H1 (cell line): ENCODE results near the gene DHX34. TPM values are rescaled to one million over a fixed set of nuclear protein-coding genes. Genes with fewer than 3 reads are reported as not detected.

Experiments
- CTCF ChIA-PET: fragments of 300-600 bp; sonication (Branson Sonifier 250); formaldehyde crosslinking; loops from one replicate; lab custom pipeline; 2021; ENCODE audit not compliant: partially characterized antibody; lab: Charles Lee
- POLR2A ChIA-PET: fragments of 300-600 bp; sonication (Branson Sonifier 250); formaldehyde crosslinking; loops from one replicate; lab custom pipeline; 2021; ENCODE audit warnings: inconsistent platforms; ENCODE audit not compliant: partially characterized antibody; lab: Charles Lee
- DNase-seq, 2 experiments: peaks; one replicate each; pipeline versions ENCODE4 v3.0.0 to v3.0.0-alpha.2; 2010 to 2022; ENCODE audit warnings: low spot score in 2 of 2, low read depth in 1 of 2, mixed read lengths in 1 of 2
- FAIRE-seq: peaks from 2 replicates; lab custom pipeline; 2011; peaks lifted over from hg19 to GRCh38; lab: Jason Lieb, UNC
- H2AFZ ChIP-seq: 2 replicates; pipeline ENCODE4 v1.8.1; 2012; ENCODE audit warnings: low read length, inconsistent platforms
- H2AK5ac ChIP-seq: 2 replicates; pipeline ENCODE4 v1.6.1; 2013; ENCODE audit warnings: low read depth, low read length
- H2BK120ac ChIP-seq: replicated peaks from 2 replicates; pipeline ENCODE3; 2013; ENCODE audit warnings: low read depth, low read length, inconsistent platforms
- H2BK12ac ChIP-seq: 2 replicates; pipeline ENCODE4 v1.6.1; 2013; ENCODE audit warnings: low read depth, low read length
- H2BK15ac ChIP-seq: 2 replicates; pipeline ENCODE4 v1.6.1; 2013; ENCODE audit warnings: low read length
- H2BK20ac ChIP-seq: 2 replicates; pipeline ENCODE4 v1.6.1; 2013; ENCODE audit warnings: low read length
- H2BK5ac ChIP-seq: 2 replicates; pipeline ENCODE4 v1.6.1; 2013; ENCODE audit warnings: low read depth, low read length
- H3K14ac ChIP-seq: 2 replicates; pipeline ENCODE4 v1.6.1; 2013; ENCODE audit warnings: inconsistent platforms; ENCODE audit not compliant: insufficient read length
- H3K18ac ChIP-seq: 2 replicates; pipeline ENCODE4 v1.6.1; 2013; ENCODE audit warnings: low read length; ENCODE audit errors: extremely low read depth
- H3K23ac ChIP-seq: 2 replicates; pipeline ENCODE4 v1.6.1; 2013; ENCODE audit warnings: inconsistent platforms; ENCODE audit not compliant: insufficient read length
- H3K23me2 ChIP-seq: 2 replicates; pipeline ENCODE4 v1.6.1; 2013; ENCODE audit warnings: low read depth, low read length
- H3K27ac ChIP-seq: 2 replicates; pipeline ENCODE4 v1.6.1; 2011; ENCODE audit warnings: low read depth, low read length, inconsistent platforms
- H3K27me3 ChIP-seq, 4 experiments: replicated peaks in 1 of 4; 1 replicate in 1 of 4; 2 replicates in 3 of 4; pipeline versions ENCODE4 v1.6.1 to v1.8.1; 2011 to 2013; ENCODE audit warnings: low read length in 3 of 4, mild to moderate bottlenecking in 3 of 4, inconsistent platforms in 2 of 4, mixed read lengths in 2 of 4, moderate library complexity in 1 of 4; ENCODE audit not compliant: control insufficient read depth in 3 of 4, insufficient read depth in 3 of 4; ENCODE audit errors: extremely low read depth in 1 of 4
- H3K36me3 ChIP-seq, 4 experiments: 2 replicates each; pipeline versions ENCODE4 v1.6.1 to v1.8.1; 2011 to 2013; ENCODE audit warnings: mild to moderate bottlenecking in 4 of 4, low read length in 3 of 4, moderate library complexity in 2 of 4, control low read depth in 1 of 4, inconsistent platforms in 1 of 4; ENCODE audit not compliant: insufficient read depth in 4 of 4, control insufficient read depth in 2 of 4
- H3K4ac ChIP-seq: replicated peaks from 2 replicates; pipeline ENCODE3; 2013; ENCODE audit warnings: low read length, low read depth, mixed read lengths, inconsistent platforms; ENCODE audit not compliant: insufficient read length
- H3K4me1 ChIP-seq, 4 experiments: replicated peaks in 1 of 4; 1 replicate in 1 of 4; 2 replicates in 3 of 4; pipeline versions ENCODE4 v1.6.1 to v1.8.1; 2011 to 2013; ENCODE audit warnings: low read length in 3 of 4, inconsistent platforms in 2 of 4, mixed read lengths in 1 of 4; ENCODE audit not compliant: insufficient read depth in 4 of 4, control insufficient read depth in 3 of 4
- H3K4me2 ChIP-seq, 2 experiments: 2 replicates each; pipeline versions ENCODE4 v1.6.1 to v1.8.1; 2011 to 2013; ENCODE audit warnings: low read depth in 2 of 2, low read length in 2 of 2, control low read depth in 1 of 2, inconsistent platforms in 1 of 2, mild to moderate bottlenecking in 1 of 2; ENCODE audit not compliant: insufficient read depth in 1 of 2
- H3K4me3 ChIP-seq, 4 experiments: fragments of 200-600, 300-600 bp in 1 of 4; sonication (generic), shearing (Covaris generic), sonication (Bioruptor Twin) in 1 of 4; 2 replicates each; pipeline versions ENCODE4 v1.5.1 to v1.8.1; 2011 to 2016; ENCODE audit warnings: low read length in 4 of 4, low read depth in 3 of 4, control low read depth in 2 of 4, inconsistent platforms in 2 of 4, mild to moderate bottlenecking in 2 of 4, mixed read lengths in 1 of 4, moderate library complexity in 1 of 4; ENCODE audit not compliant: insufficient read depth in 2 of 4; ENCODE audit errors: extremely low read depth in 1 of 4
- H3K56ac ChIP-seq: replicated peaks from 2 replicates; pipeline ENCODE3; 2013; ENCODE audit warnings: low read depth, mild to moderate bottlenecking, mixed read lengths, low read length, inconsistent platforms; ENCODE audit not compliant: insufficient read length
- H3K79me1 ChIP-seq: 2 replicates; pipeline ENCODE4 v1.6.1; 2013; ENCODE audit warnings: low read depth, low read length, control low read depth
- H3K79me2 ChIP-seq, 2 experiments: 2 replicates each; pipeline versions ENCODE4 v1.6.1 to v1.8.1; 2012 to 2013; ENCODE audit warnings: low read length in 2 of 2, mild to moderate bottlenecking in 2 of 2, inconsistent platforms in 1 of 2; ENCODE audit not compliant: insufficient read depth in 2 of 2, control insufficient read depth in 1 of 2
- H3K9ac ChIP-seq, 4 experiments: replicated peaks in 1 of 4; 1 replicate in 1 of 4; 2 replicates in 3 of 4; pipeline versions ENCODE4 v1.6.1 to v1.8.1; 2011 to 2013; ENCODE audit warnings: low read depth in 3 of 4, low read length in 3 of 4, control low read depth in 2 of 4, mild to moderate bottlenecking in 2 of 4, moderate library complexity in 2 of 4, inconsistent platforms in 1 of 4; ENCODE audit errors: extremely low read depth in 1 of 4
- H3K9me3 ChIP-seq, 2 experiments: 2 replicates each; pipeline versions ENCODE4 v1.6.1 to v1.8.1; 2012 to 2013; ENCODE audit warnings: mild to moderate bottlenecking in 2 of 2, moderate library complexity in 2 of 2, control low read depth in 1 of 2, inconsistent platforms in 1 of 2, low read depth in 1 of 2, low read length in 1 of 2, mixed read lengths in 1 of 2; ENCODE audit not compliant: insufficient read depth in 2 of 2
- H4K20me1 ChIP-seq, 2 experiments: replicated peaks in 1 of 2; 2 replicates each; pipeline versions ENCODE3 to v1.8.1; 2011 to 2013; ENCODE audit warnings: inconsistent platforms in 2 of 2, low read length in 2 of 2, mild to moderate bottlenecking in 1 of 2; ENCODE audit not compliant: insufficient read depth in 2 of 2, control insufficient read depth in 1 of 2
- H4K5ac ChIP-seq: 2 replicates; pipeline ENCODE4 v1.6.1; 2013; ENCODE audit warnings: low read length, low read depth, mixed read lengths, inconsistent platforms; ENCODE audit not compliant: insufficient read length
- H4K8ac ChIP-seq: 2 replicates; pipeline ENCODE4 v1.8.0; 2013; ENCODE audit warnings: mild to moderate bottlenecking, moderate library complexity, low read length, inconsistent platforms; ENCODE audit not compliant: insufficient read depth; ENCODE audit errors: extremely low read depth
- H4K91ac ChIP-seq: replicated peaks from 2 replicates; pipeline ENCODE3; 2013; ENCODE audit warnings: low read length, mixed read lengths, inconsistent platforms; ENCODE audit not compliant: insufficient read length
- FOSL1 ChIP-seq: IDR thresholded peaks from 2 replicates; pipeline ENCODE4 v1.6.1; 2011; ENCODE audit warnings: mild to moderate bottlenecking, low read depth, low read length, moderate library complexity; ENCODE audit not compliant: insufficient read depth
- HDAC2 ChIP-seq, 2 experiments: fragments of 300-600 bp in 1 of 2; sonication (generic) in 1 of 2; IDR thresholded peaks; 2 replicates each; pipeline ENCODE4 v1.6.1; 2011 to 2012; ENCODE audit warnings: low read depth in 2 of 2, low read length in 2 of 2, mild to moderate bottlenecking in 2 of 2, moderate library complexity in 2 of 2, borderline replicate concordance in 1 of 2, inconsistent platforms in 1 of 2
- WGBS, 2 experiments: shearing (Covaris generic) in 1 of 2; methylation state at CpG; one replicate each; pipeline versions ENCODE4 v1.1.6 to v1.1.7; 2013 to 2015; ENCODE audit warnings: low lambda C conversion rate in 2 of 2, mixed read lengths in 2 of 2, inconsistent platforms in 1 of 2, low coverage in 1 of 2, missing lambda C conversion rate in 1 of 2; ENCODE audit not compliant: insufficient replicate concordance in 2 of 2, insufficient coverage in 1 of 2, insufficient read length in 1 of 2; ENCODE audit errors: extremely low coverage in 1 of 2, missing lambda C conversion rate in 1 of 2; 5-methylcytosine and 5-hydroxymethylcytosine counted together
- polyA plus RNA-seq, 7 experiments: library from polyadenylated mRNA; depleted of rRNA in 3 of 7; stranded (reverse) in 5 of 7; unstranded in 2 of 7; fragments of >200 nt in 5 of 7; fragments of 200-250 nt in 2 of 7; gene quantifications; 1 replicate in 5 of 7; 2 replicates in 1 of 7; 4 replicates in 1 of 7; pipeline versions ENCODE4 v1.2.1 to v1.2.3, GENCODE V29; 2011 to 2013; ENCODE audit warnings: missing spikeins in 2 of 7, mixed read lengths in 2 of 7
- total RNA-seq: library from RNA; stranded (reverse); fragmentation: NEBNext Ultra II Directional; extraction: Animal tissue kit (Norgen Biotek cat#: 25700); gene quantifications from 2 replicates; pipeline ENCODE4 v1.2.1, GENCODE V29; 2021

The DHX34 gene
- total and polyA plus RNA-seq, 2 of the 8 experiments (the other 6 are each of a cell fraction or from before 2014, with no cell fraction given) = 17.5 to 24.3 TPM

GRCh38 chr19:47302249-47302648 lies 46.9 kb upstream of the DHX34 start:
- Histone ChIP-seq H3K56ac (no peak overlapping the region), H4K8ac (no peak overlapping the region), H3K23ac (no peak overlapping the region), H2BK15ac (no peak overlapping the region), H2AK5ac (no peak overlapping the region), H3K4ac (no peak overlapping the region), H2BK12ac (no peak overlapping the region), H3K14ac (no peak overlapping the region), H3K23me2 (no peaks in the 10 kb centered on the region), H4K20me1 (no peaks in the 10 kb centered on the region), H4K91ac (no peak overlapping the region), H3K9me3 (no peaks in the 10 kb centered on the region), H3K27ac (no peak overlapping the region), H2AFZ (no peak overlapping the region), H3K4me1 (peaks cover 0 to 4% (median 0%) of the 10 kb centered on the region in 4 experiments; a peak in 2 of 7 replicates), H3K79me2 (no peaks in the 10 kb centered on the region), H3K79me1 (no peaks in the 10 kb centered on the region), H3K18ac (no peak overlapping the region), H3K9ac (no peak overlapping the region), H3K4me3 (no peak overlapping the region), H3K27me3 (no peaks in the 10 kb centered on the region), H2BK5ac (no peak overlapping the region), H3K4me2 (no peak overlapping the region), H2BK20ac (no peak overlapping the region), H4K5ac (no peak overlapping the region), H2BK120ac (no peak overlapping the region), H3K36me3 (no peaks in the 10 kb centered on the region)
- ChIA-PET POLR2A (no interaction called here), CTCF (interaction anchor here (0.8 to 1.1 kb wide), 4 partner anchors 13 to 76 kb away, joined by 3 to 5 read pairs (median 3); no protein-coding TSS in a partner anchor)
- DNase-seq = no peak
- FAIRE-seq = no peak
- 89% methylated on average over 10 of the region's 10 CpGs; no CpG with 5 or more reads in 1 of the 2 experiments for WGBS, 2 experiments
- TF ChIP-seq FOSL1 = no peak
- no peak for TF ChIP-seq HDAC2 (IDR thresholded peaks at IDR 0.05; ENCODE audit: borderline replicate concordance in 1 of 2, low read depth in 2 of 2, low read length in 2 of 2)
